22Rv1 (cell line): ENCODE results near the gene SYNDIG1L.

ENCODE experiments used
- ZFX ChIP-seq: fragments of 450-650 bp; IDR thresholded peaks from 2 replicates; pipeline ENCODE4 v1.6.1; 2017; ENCODE audit warnings: antibody characterized with exemption, borderline replicate concordance
- TF ChIP-seq, protein P1 (sequence below): fragments of 450-650 bp; IDR thresholded peaks from 2 replicates; pipeline ENCODE4 v1.5.1; 2017; ENCODE audit warnings: mild to moderate bottlenecking

DNA sequence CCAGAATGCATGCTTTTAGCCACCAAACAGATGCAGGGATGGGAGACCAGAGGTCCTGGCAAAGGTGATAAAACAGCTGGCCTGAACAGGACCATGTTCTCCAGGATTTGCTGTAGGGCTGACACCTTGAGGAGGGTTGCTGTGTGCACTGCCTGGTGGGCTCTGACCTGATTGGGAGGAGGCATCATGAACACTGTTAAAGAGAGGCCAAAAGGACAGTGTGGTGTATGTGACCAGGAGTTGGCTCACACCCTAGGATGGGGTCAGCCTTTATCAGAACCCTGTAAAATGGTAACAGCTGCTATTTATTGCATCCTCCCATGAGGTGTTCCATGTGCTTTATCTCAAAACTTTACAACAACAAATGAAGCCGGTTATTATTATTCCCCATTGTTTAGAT lies 8.8 kb downstream of the SYNDIG1L start:
- TF ChIP-seq, protein P1, sequence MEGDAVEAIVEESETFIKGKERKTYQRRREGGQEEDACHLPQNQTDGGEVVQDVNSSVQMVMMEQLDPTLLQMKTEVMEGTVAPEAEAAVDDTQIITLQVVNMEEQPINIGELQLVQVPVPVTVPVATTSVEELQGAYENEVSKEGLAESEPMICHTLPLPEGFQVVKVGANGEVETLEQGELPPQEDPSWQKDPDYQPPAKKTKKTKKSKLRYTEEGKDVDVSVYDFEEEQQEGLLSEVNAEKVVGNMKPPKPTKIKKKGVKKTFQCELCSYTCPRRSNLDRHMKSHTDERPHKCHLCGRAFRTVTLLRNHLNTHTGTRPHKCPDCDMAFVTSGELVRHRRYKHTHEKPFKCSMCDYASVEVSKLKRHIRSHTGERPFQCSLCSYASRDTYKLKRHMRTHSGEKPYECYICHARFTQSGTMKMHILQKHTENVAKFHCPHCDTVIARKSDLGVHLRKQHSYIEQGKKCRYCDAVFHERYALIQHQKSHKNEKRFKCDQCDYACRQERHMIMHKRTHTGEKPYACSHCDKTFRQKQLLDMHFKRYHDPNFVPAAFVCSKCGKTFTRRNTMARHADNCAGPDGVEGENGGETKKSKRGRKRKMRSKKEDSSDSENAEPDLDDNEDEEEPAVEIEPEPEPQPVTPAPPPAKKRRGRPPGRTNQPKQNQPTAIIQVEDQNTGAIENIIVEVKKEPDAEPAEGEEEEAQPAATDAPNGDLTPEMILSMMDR = no peak
- TF ChIP-seq ZFX = no peak
